Transverse colon (tissue), 3 donors: Measurements from ENCODE around the gene RAMP3.

Source experiments
- POLR2A ChIP-seq: fragments of 450-650 bp; IDR thresholded peaks from one replicate; pipeline ENCODE4 v1.6.1; 2016; ENCODE audit warnings: antibody characterized with exemption, mild to moderate bottlenecking, moderate library complexity
- POLR2AphosphoS5 ChIP-seq, 3 donors: sonication (generic); formaldehyde crosslinking; IDR thresholded peaks; one replicate each; pipeline ENCODE4 v1.6.1; 2016; ENCODE audit warnings: antibody characterized with exemption in 3 of 3

DNA sequence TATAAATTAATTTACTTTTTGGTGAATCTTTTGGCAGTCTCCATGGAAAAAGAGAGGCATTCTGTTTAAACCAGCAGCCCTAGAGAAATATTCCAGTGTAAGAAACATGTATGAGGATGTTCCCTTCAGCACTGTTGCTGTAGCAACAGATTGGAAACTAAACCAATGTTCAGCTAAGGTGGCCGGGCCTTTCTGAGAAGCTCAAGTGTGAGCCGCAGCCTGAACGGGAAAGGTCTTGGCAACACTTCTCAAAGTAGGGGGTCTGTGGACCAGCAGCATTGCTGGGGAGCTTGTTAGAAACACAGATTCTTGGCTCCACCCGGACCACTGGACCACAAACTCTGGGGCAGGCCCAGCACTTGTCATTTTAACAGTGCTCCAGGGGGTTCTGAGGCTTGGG is 36.2 kb downstream of the RAMP3 start:
- TF ChIP-seq POLR2AphosphoS5 (IDR thresholded peaks at IDR 0.05) (no peak), POLR2A (no peak)
